ENCODE measurements around the gene MAN1C1. TPM values are rescaled to one million over a fixed set of nuclear protein-coding genes. Genes with fewer than 3 reads are reported as not detected.
"Not testable (repeated sequence)": the region's sequence is repeated elsewhere in the genome, so short reads cannot be mapped to it uniquely, and the experiment has no call there.

Gene MAN1C1
- total RNA-seq, 2 experiments from 2014 or later = 5.1 to 5.3 TPM

DNA sequence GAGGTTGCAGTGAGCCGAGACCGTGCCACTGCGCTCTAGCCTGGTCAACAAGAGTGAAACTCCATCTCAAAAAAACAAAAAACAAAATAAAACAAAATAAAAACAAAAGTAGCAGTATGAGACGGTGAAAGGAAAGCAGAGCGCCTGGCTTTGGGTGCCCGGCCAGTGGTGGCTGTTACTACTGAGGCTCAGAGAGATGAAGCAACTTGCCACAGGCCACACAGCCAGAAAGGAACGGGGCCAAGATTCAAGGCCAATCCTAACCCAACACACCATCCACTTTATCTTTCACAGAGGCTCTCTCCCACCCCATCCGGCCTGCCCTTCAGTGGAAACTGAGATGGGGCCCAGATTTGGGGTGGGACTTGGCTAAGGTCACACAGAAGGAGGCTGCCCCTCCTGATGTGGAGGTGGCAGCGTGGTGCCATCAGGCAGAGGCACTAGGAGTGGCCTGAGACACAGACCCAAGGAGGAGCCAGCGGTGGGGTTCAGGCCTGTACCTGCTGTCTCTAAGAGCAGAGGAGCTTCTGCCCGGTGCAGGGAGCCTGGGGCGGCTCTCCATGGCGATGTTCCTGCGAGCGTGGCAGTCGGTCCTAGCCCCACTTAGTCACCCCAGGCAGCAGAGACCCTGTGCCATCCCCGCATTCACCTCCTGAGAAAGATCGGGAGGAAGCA is 40.0 kb upstream of the MAN1C1 start:
- no peak overlapping the region for H3K4me3 Mint-ChIP-seq
- no peaks in the 10 kb centered on the region for H3K9me3 Mint-ChIP-seq
- H3K4me1 Mint-ChIP-seq = peaks cover 13% of the 10 kb centered on the region
- H3K27me3 Mint-ChIP-seq = no peaks in the 10 kb centered on the region
- no peak for DNase-seq
- no peak overlapping the region for H3K27ac Mint-ChIP-seq
- H3K36me3 Mint-ChIP-seq = no peaks in the 10 kb centered on the region

- no peak overlapping the region for H3K4me3 Mint-ChIP-seq
- H3K27me3 Mint-ChIP-seq = no peaks in the 10 kb centered on the region
- no peak overlapping the region for H3K27ac Mint-ChIP-seq
- DNase-seq = no peak
- H3K4me1 Mint-ChIP-seq = peaks cover 11% of the 10 kb centered on the region
- no peaks in the 10 kb centered on the region for H3K36me3 Mint-ChIP-seq
- no peaks in the 10 kb centered on the region for H3K9me3 Mint-ChIP-seq
Measured at GRCh38 chr1:25577134-25577920, 39.3 kb upstream of the MAN1C1 start.

DNA sequence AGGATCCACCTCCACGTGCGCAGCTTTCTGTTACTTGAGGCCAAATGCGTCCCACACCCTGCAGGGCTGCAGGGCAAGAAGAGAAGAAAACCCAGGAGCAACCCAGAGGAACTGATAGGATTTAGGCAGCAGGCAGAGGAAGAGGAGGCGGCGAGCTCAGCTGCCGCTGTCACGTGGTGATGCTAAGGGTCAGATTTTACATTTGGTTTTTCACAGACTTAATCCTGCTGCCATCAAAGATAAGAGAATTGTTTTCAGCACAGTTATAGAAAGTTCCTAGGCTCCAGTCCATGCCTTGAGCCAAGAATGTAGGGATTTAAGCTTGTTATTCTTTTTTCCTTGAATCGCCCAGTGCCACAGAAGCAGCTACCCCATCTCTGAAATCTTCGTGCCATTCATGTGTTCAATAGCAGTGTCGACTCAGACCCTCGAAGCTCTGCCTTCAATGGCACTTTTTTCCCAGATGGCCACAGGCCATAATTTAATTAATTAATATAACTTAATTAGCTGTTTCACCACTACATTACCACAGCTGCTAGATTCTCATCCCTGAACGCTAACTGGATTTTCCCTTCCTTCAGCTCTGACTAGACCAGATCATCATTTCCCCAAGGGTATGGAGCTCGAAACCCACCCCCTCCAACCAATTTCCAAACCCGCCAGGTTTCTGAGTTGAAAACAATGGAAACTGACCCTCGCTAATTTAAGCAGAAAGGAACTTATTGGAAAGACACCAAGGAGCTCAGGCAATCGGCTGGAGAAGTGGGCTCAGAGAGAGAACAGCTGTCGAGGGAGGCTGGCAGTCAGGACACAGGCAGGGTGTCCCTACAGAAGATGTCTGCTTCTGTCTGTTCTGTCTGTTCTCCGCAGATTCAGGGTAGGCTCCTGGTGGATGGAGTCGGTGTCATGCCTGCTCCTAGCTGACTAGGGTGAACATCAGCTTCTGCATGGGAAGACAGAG is 37.0 kb upstream of the MAN1C1 start:
- no peaks in the 10 kb centered on the region for H3K36me3 Mint-ChIP-seq
- no peaks in the 10 kb centered on the region for H3K9me3 Mint-ChIP-seq
- no peak overlapping the region for H3K27ac Mint-ChIP-seq
- no peaks in the 10 kb centered on the region for H3K27me3 Mint-ChIP-seq
- H3K4me1 Mint-ChIP-seq = peaks cover 2% of the 10 kb centered on the region
- no peak for DNase-seq
- H3K4me3 Mint-ChIP-seq = no peak overlapping the region

GRCh38 chr1:25580927-25581326 is 35.7 kb upstream of the MAN1C1 start:
- Mint-ChIP-seq H3K9me3 (no peaks in the 10 kb centered on the region), H3K4me1 (peaks cover 7% of the 10 kb centered on the region), H3K27me3 (no peaks in the 10 kb centered on the region), H3K27ac (no peak overlapping the region), H3K36me3 (no peaks in the 10 kb centered on the region), H3K4me3 (no peak overlapping the region)
- DNase-seq = no peak

GRCh38 chr1:25581764-25582163 is 34.8 kb upstream of the MAN1C1 start:
- Mint-ChIP-seq H3K27me3 (no peaks in the 10 kb centered on the region), H3K9me3 (no peaks in the 10 kb centered on the region), H3K27ac (no peak overlapping the region), H3K4me1 (peaks cover 7% of the 10 kb centered on the region), H3K36me3 (no peaks in the 10 kb centered on the region), H3K4me3 (no peak overlapping the region)
- no peak for DNase-seq

DNA sequence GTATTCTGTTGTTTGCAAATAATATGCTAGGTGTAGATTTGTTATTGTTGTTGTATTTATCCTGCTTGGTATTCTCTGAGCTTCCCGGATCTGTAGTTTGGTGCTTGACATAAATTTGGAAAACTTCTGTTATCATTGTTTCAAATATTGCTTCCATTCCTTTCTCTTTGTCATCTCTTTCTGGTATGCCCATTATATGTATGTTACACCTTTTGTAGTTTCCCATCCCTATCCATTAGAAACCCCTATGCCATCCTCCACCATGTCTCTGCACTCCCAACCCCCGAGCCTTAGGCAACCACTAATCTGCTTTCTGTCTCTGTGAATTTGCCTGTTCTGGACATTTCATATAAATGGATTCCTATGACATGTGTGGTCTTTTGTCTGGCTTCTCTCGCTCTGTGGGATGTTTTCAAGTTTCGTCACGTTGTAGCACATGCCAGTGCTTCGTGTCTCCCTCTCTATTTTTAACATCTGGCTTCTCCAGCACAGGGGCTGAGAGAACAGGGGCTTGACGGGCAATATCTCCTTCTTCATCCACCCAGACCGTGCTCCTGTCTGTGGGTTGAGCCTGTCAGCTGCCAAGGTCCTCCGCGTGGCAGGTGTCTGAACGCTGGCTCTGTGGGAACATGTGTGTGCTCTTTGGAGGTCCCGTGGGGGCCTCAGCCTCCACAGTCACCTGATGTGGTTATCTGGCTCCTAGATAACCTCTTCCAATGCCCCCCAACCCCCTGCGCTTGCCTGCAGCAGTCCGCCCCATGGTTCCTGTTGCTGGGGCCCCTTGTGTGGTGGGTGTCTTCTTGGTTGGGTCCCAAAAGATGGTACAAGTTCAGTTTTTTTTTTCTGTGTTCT is 32.8 kb upstream of the MAN1C1 start:
- Mint-ChIP-seq H3K36me3 (no peaks in the 10 kb centered on the region), H3K4me1 (peaks cover 7% of the 10 kb centered on the region), H3K4me3 (no peak overlapping the region), H3K27me3 (no peaks in the 10 kb centered on the region), H3K27ac (no peak overlapping the region), H3K9me3 (no peaks in the 10 kb centered on the region)
- DNase-seq = no peak

DNA sequence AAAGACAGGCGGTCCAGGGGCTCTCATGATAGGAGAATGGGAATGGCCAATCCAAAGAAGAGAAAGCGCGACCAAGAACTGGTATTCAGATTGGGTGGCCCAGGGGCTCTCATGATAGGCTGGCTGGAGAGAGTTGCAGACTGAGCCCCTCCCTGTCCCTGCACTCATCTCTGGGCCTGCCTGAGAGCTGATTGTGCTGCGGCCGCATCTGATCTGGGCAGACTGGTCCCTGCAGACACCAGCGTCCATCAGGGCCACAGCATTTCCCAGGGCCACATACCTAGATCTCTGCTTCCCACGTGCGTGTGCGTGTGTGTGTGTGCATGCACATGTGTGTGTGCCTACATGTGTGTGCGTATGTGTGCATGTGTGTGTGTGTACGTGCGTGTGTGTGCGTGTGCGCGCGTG is 30.4 kb upstream of the MAN1C1 start:
- no peaks in the 10 kb centered on the region for H3K36me3 Mint-ChIP-seq
- no peak overlapping the region for H3K27ac Mint-ChIP-seq
- no peaks in the 10 kb centered on the region for H3K27me3 Mint-ChIP-seq
- H3K9me3 Mint-ChIP-seq = no peaks in the 10 kb centered on the region
- H3K4me3 Mint-ChIP-seq = no peak overlapping the region
- no peak for DNase-seq
- H3K4me1 Mint-ChIP-seq = peaks cover 11% of the 10 kb centered on the region

GRCh38 chr1:25587290-25587689 is 29.3 kb upstream of the MAN1C1 start:
- H3K27me3 Mint-ChIP-seq = no peaks in the 10 kb centered on the region
- peaks cover 11% of the 10 kb centered on the region for H3K4me1 Mint-ChIP-seq
- H3K36me3 Mint-ChIP-seq = no peaks in the 10 kb centered on the region
- H3K9me3 Mint-ChIP-seq = no peaks in the 10 kb centered on the region
- no peak for DNase-seq
- no peak overlapping the region for H3K27ac Mint-ChIP-seq
- H3K4me3 Mint-ChIP-seq = no peak overlapping the region

DNA sequence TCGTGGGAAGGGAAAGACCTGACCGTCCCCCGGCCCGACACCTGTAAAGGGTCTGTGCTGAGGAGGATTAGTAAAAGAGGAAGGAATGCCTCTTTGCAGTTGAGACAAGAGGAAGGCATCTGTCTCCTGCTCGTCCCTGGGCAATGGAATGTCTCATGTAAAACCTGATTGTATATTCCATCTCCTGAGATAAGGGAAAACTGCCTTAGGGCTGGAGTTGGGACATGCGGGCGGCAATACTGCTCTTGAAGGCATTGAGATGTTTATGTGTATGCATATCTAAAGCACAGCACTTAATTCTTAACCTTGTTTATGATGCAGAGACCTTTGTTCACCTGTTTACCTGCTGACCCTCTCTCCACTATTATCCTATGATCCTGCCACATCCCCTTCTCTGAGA is 28.4 kb upstream of the MAN1C1 start:
- peaks cover 11% of the 10 kb centered on the region for H3K4me1 Mint-ChIP-seq
- H3K4me3 Mint-ChIP-seq, H3K27me3 Mint-ChIP-seq, H3K9me3 Mint-ChIP-seq, DNase-seq, H3K36me3 Mint-ChIP-seq, H3K27ac Mint-ChIP-seq: not testable (repeated sequence)

DNA sequence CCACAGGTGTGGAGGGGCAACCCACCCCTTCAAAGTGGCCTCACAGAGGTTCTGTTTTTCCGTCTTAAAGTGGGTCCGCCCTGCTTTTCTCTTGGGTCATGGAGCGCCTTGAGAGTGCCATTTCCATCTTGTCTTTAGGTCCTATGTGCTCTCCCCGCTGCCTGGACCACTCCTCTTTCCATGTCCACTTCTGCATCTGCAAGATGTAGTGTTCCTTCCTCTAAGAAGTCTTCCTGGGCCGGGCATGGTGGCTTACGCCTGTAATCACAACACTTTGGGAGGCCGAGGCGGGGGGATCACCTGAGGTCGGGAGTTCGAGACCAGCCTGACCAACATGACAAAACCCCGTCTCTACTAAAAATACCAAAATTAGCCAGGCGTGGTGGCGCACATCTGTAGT is 27.8 kb upstream of the MAN1C1 start:
- H3K27me3 Mint-ChIP-seq, H3K36me3 Mint-ChIP-seq, DNase-seq, H3K9me3 Mint-ChIP-seq, H3K27ac Mint-ChIP-seq, H3K4me3 Mint-ChIP-seq: not testable (repeated sequence)
- peaks cover 11% of the 10 kb centered on the region for H3K4me1 Mint-ChIP-seq

GRCh38 chr1:25590096-25590824 is 26.3 kb upstream of the MAN1C1 start:
- Mint-ChIP-seq H3K27me3 (no peaks in the 10 kb centered on the region), H3K36me3 (no peaks in the 10 kb centered on the region), H3K27ac (no peak overlapping the region), H3K9me3 (no peaks in the 10 kb centered on the region), H3K4me1 (peaks cover 6% of the 10 kb centered on the region), H3K4me3 (no peak overlapping the region)
- no peak for DNase-seq

DNA sequence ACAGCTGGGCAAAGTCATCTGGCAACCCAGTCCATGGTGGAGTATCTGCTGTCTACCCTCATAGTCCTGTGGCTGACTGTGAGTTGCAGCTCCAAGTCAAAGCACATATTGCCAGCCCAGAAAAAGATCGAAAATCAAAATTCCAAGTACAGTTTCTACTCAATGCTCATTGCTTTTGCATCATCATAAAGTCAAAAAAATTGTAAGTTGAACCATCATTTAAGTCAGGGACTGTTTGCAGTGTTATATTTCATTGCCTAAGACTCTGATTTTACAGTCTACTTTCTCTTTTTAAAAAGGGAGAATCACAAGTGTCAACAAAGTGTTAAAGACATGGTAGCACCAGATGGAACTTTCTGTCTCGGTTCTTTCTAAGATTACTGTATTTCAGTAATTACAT is 22.7 kb upstream of the MAN1C1 start:
- no peak for DNase-seq
- Mint-ChIP-seq H3K27me3 (no peaks in the 10 kb centered on the region), H3K36me3 (no peaks in the 10 kb centered on the region), H3K27ac (no peak overlapping the region), H3K4me1 (peaks cover 6% of the 10 kb centered on the region), H3K9me3 (peaks cover 3% of the 10 kb centered on the region), H3K4me3 (no peak overlapping the region)

DNA sequence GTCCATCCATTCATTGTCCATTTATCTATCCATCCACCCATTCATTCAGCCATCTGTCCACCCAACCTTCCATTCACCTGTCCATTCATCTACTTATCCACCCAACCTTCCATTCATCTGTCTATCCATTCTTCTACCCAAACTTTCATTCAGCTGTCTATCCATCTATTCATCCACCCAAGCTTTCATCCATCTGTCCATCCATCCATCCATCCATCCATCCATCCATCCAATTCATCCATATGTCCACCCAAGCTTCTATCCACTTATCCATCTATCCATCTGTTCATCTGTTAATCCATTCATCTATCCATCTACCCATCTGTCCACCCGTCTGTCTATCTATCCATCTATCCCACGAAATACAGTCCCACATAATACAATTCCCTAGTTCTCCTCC is 21.6 kb upstream of the MAN1C1 start:
- Mint-ChIP-seq H3K4me3 (no peak overlapping the region), H3K4me1 (peaks cover 6% of the 10 kb centered on the region), H3K9me3 (peaks cover 6% of the 10 kb centered on the region), H3K27me3 (no peaks in the 10 kb centered on the region), H3K36me3 (no peaks in the 10 kb centered on the region), H3K27ac (no peak overlapping the region)
- no peak for DNase-seq

GRCh38 chr1:25596641-25597040 is 19.9 kb upstream of the MAN1C1 start:
- DNase-seq, H3K36me3 Mint-ChIP-seq, H3K27me3 Mint-ChIP-seq, H3K9me3 Mint-ChIP-seq, H3K4me1 Mint-ChIP-seq, H3K27ac Mint-ChIP-seq, H3K4me3 Mint-ChIP-seq: not testable (repeated sequence)

All from activated naive CD8-positive, alpha-beta T cell treated with anti-CD3 and anti-CD28 coated beads for 36 hours (primary cell).